ENCODE results near the gene SLIT1.

SLIT1 gene

GRCh38 chr10:97204826-97205679 lies 19.3 kb upstream of the SLIT1 start:
- no peak for DNase-seq (ENCODE audit: extremely low read depth in 1 of 2, low read depth in 1 of 2)

GRCh38 chr10:97203220-97203619 lies 17.5 kb upstream of the SLIT1 start:
- DNase-seq (ENCODE audit: extremely low read depth in 1 of 2, low read depth in 1 of 2) = no peak

- DNase-seq (ENCODE audit: extremely low read depth in 1 of 2, low read depth in 1 of 2) = no peak
Observed at GRCh38 chr10:97200616-97201015, 14.9 kb upstream of the SLIT1 start.

GRCh38 chr10:97199152-97199551 lies 13.4 kb upstream of the SLIT1 start:
- no peak for DNase-seq (ENCODE audit: extremely low read depth in 1 of 2, low read depth in 1 of 2)

GRCh38 chr10:97197030-97197500 lies 11.3 kb upstream of the SLIT1 start:
- no peak for DNase-seq (ENCODE audit: extremely low read depth in 1 of 2, low read depth in 1 of 2)

GRCh38 chr10:97196223-97197029 lies 10.7 kb upstream of the SLIT1 start:
- DNase-seq (ENCODE audit: extremely low read depth in 1 of 2, low read depth in 1 of 2) = peak; percentile 30 to 47

GRCh38 chr10:97195706-97196222 lies 10.0 kb upstream of the SLIT1 start:
- DNase-seq (ENCODE audit: extremely low read depth in 1 of 2, low read depth in 1 of 2) = no peak

- no peak for DNase-seq (ENCODE audit: extremely low read depth in 1 of 2, low read depth in 1 of 2)
Observed at GRCh38 chr10:97192952-97193435, 7.2 kb upstream of the SLIT1 start.

GRCh38 chr10:97190450-97190849 lies 4.7 kb upstream of the SLIT1 start:
- DNase-seq (ENCODE audit: extremely low read depth in 1 of 2, low read depth in 1 of 2) = no peak

GRCh38 chr10:97188261-97188711 lies 2.5 kb upstream of the SLIT1 start:
- no peak for DNase-seq (ENCODE audit: extremely low read depth in 1 of 2, low read depth in 1 of 2)

GRCh38 chr10:97186911-97187310 lies 1.2 kb upstream of the SLIT1 start:
- DNase-seq (ENCODE audit: extremely low read depth in 1 of 2, low read depth in 1 of 2) = no peak

GRCh38 chr10:97184971-97185325 lies 811 bp downstream of the SLIT1 start:
- no peak for DNase-seq (ENCODE audit: extremely low read depth in 1 of 2, low read depth in 1 of 2)

- DNase-seq (ENCODE audit: extremely low read depth in 1 of 2, low read depth in 1 of 2) = no peak
Observed at GRCh38 chr10:97183314-97183713, 2.4 kb downstream of the SLIT1 start.

GRCh38 chr10:97182288-97182990 lies 3.3 kb downstream of the SLIT1 start:
- DNase-seq (ENCODE audit: extremely low read depth in 1 of 2, low read depth in 1 of 2) = no peak

- DNase-seq (ENCODE audit: extremely low read depth in 1 of 2, low read depth in 1 of 2) = no peak
Observed at GRCh38 chr10:97180986-97181385, 4.8 kb downstream of the SLIT1 start.

- DNase-seq (ENCODE audit: extremely low read depth in 1 of 2, low read depth in 1 of 2) = no peak
Observed at GRCh38 chr10:97180363-97180755, 5.4 kb downstream of the SLIT1 start.

- no peak for DNase-seq (ENCODE audit: extremely low read depth in 1 of 2, low read depth in 1 of 2)
Observed at GRCh38 chr10:97179731-97180362, 5.9 kb downstream of the SLIT1 start.

- no peak for DNase-seq (ENCODE audit: extremely low read depth in 1 of 2, low read depth in 1 of 2)
Observed at GRCh38 chr10:97179311-97179710, 6.4 kb downstream of the SLIT1 start.

GRCh38 chr10:97178074-97178473 lies 7.7 kb downstream of the SLIT1 start:
- no peak for DNase-seq (ENCODE audit: extremely low read depth in 1 of 2, low read depth in 1 of 2)

- no peak for DNase-seq (ENCODE audit: extremely low read depth in 1 of 2, low read depth in 1 of 2)
Observed at GRCh38 chr10:97176226-97176625, 9.5 kb downstream of the SLIT1 start.
